ENCODE measurements around the gene ROBO2.

DNA sequence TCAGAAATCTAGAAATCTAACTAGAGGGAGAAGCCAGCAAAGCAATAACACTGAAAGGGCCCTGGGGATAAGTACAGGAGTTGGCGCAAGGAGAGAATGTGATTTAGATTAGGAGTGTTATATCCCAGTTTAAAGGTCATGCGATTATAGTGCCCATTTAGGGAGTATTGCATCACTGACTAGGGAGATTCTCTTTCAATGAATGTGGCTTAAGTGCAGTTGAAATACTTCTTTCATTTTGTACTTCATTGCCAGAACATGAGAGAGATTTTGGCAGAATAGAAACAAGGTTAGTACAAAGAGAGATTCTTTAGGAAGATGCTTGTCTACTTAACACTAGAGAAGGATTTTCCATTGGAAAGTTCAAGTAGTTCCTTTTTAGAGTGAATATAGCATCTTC lies 13.9 kb downstream of the ROBO2 start:
- TF ChIP-seq, protein P1, sequence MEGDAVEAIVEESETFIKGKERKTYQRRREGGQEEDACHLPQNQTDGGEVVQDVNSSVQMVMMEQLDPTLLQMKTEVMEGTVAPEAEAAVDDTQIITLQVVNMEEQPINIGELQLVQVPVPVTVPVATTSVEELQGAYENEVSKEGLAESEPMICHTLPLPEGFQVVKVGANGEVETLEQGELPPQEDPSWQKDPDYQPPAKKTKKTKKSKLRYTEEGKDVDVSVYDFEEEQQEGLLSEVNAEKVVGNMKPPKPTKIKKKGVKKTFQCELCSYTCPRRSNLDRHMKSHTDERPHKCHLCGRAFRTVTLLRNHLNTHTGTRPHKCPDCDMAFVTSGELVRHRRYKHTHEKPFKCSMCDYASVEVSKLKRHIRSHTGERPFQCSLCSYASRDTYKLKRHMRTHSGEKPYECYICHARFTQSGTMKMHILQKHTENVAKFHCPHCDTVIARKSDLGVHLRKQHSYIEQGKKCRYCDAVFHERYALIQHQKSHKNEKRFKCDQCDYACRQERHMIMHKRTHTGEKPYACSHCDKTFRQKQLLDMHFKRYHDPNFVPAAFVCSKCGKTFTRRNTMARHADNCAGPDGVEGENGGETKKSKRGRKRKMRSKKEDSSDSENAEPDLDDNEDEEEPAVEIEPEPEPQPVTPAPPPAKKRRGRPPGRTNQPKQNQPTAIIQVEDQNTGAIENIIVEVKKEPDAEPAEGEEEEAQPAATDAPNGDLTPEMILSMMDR (IDR thresholded peaks at IDR 0.05), result no peak
- TF ChIP-seq POLR2A (IDR thresholded peaks at IDR 0.05), result no peak

All from esophagus squamous epithelium (tissue), 4 donors.